Peyer's patch (tissue), 4 donors: ENCODE results near the gene MRPL51.

Experiments
- POLR2A ChIP-seq, 2 donors: fragments of 450-650 bp; IDR thresholded peaks; one replicate each; pipeline ENCODE4 v1.5.1; 2017; ENCODE audit warnings: antibody characterized with exemption in 2 of 2, mild to moderate bottlenecking in 2 of 2, moderate library complexity in 2 of 2
- TF ChIP-seq, protein P1 (sequence below), 6 experiments: fragments of 450-650 bp in 4 of 6; fragments of 200-600 bp in 2 of 6; sonication (generic) in 1 of 6; IDR thresholded peaks; one replicate each; pipeline ENCODE4 v1.5.1; 2017 to 2019; ENCODE audit warnings: antibody characterized with exemption in 6 of 6, mild to moderate bottlenecking in 3 of 6, moderate library complexity in 1 of 6

GRCh38 chr12:6522193-6522592 lies 29.1 kb upstream of the MRPL51 start:
- TF ChIP-seq, protein P1, sequence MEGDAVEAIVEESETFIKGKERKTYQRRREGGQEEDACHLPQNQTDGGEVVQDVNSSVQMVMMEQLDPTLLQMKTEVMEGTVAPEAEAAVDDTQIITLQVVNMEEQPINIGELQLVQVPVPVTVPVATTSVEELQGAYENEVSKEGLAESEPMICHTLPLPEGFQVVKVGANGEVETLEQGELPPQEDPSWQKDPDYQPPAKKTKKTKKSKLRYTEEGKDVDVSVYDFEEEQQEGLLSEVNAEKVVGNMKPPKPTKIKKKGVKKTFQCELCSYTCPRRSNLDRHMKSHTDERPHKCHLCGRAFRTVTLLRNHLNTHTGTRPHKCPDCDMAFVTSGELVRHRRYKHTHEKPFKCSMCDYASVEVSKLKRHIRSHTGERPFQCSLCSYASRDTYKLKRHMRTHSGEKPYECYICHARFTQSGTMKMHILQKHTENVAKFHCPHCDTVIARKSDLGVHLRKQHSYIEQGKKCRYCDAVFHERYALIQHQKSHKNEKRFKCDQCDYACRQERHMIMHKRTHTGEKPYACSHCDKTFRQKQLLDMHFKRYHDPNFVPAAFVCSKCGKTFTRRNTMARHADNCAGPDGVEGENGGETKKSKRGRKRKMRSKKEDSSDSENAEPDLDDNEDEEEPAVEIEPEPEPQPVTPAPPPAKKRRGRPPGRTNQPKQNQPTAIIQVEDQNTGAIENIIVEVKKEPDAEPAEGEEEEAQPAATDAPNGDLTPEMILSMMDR (IDR thresholded peaks at IDR 0.05): no peak
- no peak for TF ChIP-seq POLR2A (IDR thresholded peaks at IDR 0.05)
